GM10248 (cell line): Measurements from ENCODE around the gene ASB10.

Experiments
- CTCF ChIA-PET: fragments of 300-600 bp; sonication (Branson Sonifier 250); formaldehyde crosslinking; extraction: SDS; loops from one replicate; lab custom pipeline; 2021; ENCODE audit warnings: antibody characterized with exemption; lab: Yijun Ruan, JAX
- POLR2A ChIA-PET: fragments of 350-650 bp; sonication (Branson Sonifier 250); formaldehyde crosslinking; extraction: SDS; loops from one replicate; lab custom pipeline; 2020; ENCODE audit warnings: antibody characterized with exemption; lab: Yijun Ruan, JAX
- DNase-seq: peaks from one replicate; pipeline ENCODE4 v3.0.0; 2012; ENCODE audit errors: extremely low spot score
- TF ChIP-seq, protein P1 (sequence below): IDR thresholded peaks from 2 replicates; pipeline ENCODE4 v1.5.1; 2012; ENCODE audit warnings: mild to moderate bottlenecking, low read depth; ENCODE audit errors: extremely low read depth, missing control alignments, control extremely low read depth

The ASB10 gene

DNA sequence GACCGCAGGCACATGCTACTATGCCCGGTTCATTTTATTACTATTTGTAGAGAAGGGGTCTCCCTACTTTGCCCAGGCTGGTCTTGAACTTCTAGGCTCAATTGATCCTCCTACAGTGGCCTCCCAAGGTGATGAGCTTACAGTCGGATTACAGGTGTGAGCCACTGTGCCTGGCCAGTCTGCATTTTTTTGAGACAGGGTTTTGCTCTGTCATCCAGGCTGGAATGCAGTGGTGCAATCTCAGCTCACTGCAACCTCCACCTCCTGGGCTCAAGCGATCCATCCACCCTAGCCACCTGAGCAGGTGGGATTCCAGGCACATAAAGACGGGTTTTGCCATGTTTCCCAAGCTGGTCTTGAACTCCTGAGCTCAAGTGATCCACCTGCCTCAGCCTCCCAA, 25.6 kb upstream of the ASB10 start:
- TF ChIP-seq, protein P1, sequence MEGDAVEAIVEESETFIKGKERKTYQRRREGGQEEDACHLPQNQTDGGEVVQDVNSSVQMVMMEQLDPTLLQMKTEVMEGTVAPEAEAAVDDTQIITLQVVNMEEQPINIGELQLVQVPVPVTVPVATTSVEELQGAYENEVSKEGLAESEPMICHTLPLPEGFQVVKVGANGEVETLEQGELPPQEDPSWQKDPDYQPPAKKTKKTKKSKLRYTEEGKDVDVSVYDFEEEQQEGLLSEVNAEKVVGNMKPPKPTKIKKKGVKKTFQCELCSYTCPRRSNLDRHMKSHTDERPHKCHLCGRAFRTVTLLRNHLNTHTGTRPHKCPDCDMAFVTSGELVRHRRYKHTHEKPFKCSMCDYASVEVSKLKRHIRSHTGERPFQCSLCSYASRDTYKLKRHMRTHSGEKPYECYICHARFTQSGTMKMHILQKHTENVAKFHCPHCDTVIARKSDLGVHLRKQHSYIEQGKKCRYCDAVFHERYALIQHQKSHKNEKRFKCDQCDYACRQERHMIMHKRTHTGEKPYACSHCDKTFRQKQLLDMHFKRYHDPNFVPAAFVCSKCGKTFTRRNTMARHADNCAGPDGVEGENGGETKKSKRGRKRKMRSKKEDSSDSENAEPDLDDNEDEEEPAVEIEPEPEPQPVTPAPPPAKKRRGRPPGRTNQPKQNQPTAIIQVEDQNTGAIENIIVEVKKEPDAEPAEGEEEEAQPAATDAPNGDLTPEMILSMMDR = no peak
- POLR2A ChIA-PET = no interaction called here
- CTCF ChIA-PET = interaction anchor here (1.0 kb wide), 1 partner anchor 29 kb away, joined by 3 read pairs; no protein-coding TSS in a partner anchor
- no peak for DNase-seq

DNA sequence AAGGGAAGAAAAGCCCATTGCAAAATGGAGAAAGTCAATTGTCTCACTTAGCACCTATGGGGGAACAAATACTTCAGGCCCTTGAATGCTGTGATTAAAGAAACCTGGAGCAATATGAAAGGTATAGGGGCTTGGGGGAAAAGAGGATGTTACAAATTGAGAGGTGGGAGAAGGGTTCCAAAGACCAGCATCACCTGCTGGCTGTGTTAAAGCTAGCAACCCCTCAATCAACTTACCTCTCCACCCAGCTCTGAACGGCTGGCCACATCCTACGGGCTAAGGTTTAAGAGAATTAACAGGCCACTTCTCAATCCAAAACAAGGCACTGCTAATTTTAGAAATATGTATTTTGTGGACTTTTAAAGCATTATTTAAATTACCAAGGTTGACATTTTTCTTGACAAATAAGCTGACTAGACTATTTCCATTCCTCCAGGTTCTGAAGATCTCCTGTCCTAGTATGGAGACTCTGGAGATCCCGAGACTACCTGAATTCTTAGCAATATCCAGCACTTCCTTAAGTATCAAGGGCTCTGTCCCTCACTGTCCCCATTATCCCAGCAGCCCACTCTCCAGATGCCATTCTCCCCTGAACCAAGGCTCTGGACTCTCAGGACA, 24.2 kb upstream of the ASB10 start:
- TF ChIP-seq, protein P1 = no peak
- CTCF ChIA-PET = interaction anchor here (1.3 to 1.9 kb wide), 2 partner anchors 33 to 43 kb away, joined by 4 read pairs; no protein-coding TSS in a partner anchor
- POLR2A ChIA-PET = no interaction called here
- no peak for DNase-seq

DNA sequence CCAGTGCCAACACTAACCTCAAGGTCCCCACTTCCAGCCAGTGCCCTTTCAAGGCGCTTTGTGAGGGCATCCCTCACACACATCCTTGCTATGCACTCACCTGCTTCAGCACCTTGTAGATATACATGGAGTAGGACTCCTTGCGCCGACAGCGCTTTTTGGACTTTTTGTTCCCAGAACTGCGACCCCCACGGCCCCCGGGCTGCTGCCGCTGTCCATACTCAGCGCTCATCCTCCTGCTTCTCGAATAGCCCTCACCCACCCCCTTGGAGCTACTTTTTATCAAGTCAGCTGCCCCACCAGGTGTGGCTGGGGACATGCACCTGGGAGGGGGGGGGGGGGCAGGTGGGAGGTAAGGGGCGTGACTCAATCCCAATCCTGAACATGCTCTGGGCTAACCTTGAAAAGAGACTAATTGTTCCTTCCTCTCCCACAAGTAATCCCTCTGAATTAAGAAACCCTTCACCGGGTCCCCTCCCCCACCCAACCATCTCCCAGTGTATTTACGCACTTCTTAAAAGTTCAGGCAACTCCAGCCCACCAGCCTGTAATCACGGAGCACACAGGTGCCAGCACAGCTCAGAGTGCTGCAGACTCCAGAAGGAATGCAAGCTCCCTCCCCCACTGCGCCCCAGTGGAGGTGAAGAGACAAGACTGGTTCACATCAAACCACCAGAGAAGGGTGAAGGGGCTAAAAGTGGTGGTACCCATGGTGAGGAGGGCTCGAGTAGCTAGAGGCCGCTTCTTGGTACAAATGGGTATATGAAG, 23.2 kb upstream of the ASB10 start, which contains the start of gene H2BK1:
Gene H2BK1 (minus strand): TSS at position 402 of the 768 bp plus-strand sequence. CDS start 170 bp downstream, at position 232.
- CTCF ChIA-PET = interaction anchor here (1.3 to 1.9 kb wide), 2 partner anchors 34 to 42 kb away, joined by 4 read pairs; no protein-coding TSS in a partner anchor
- DNase-seq = no peak
- POLR2A ChIA-PET = no interaction called here
- TF ChIP-seq, protein P1 = no peak

- ChIA-PET POLR2A (no interaction called here), CTCF (interaction anchor here (1.2 kb wide), 1 partner anchor 35 kb away, joined by 3 read pairs; no protein-coding TSS in a partner anchor)
- TF ChIP-seq, protein P1 = no peak
- no peak for DNase-seq
Measured at GRCh38 chr7:151209588-151209987, 22.5 kb upstream of the ASB10 start.

DNA sequence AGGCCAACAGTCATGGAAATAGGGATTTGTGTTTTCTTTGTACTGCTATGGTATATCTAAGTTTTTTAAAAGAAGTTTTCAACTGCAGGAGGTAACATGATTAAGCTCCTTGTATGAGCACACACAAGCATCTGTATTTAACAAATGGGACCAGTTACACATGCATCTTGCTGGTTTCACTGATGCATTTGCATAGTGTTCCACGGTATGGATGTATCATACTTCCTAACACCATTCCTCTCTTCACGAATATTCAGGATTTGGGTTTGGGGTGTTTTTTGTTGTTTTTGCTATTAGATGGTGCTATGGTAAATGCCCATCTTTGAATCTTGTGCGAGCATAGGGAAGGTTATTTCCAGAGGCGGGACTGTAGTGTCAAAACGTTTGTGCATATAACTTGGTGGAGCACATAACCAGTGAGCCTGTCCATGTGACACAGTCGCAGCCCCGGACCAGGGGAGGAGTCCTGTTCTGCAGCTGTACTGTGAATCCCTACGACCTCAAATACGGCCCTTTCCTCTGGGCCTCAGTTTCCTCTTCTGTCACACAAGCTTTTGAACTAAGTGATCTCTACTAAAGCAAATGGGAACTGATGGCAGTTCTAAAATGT, 21.3 kb upstream of the ASB10 start:
- ChIA-PET CTCF (interaction anchor here (1.2 to 1.4 kb wide), 3 partner anchors 11 to 36 kb away, joined by 3 to 4 read pairs (median 4); no protein-coding TSS in a partner anchor), POLR2A (no interaction called here)
- DNase-seq = no peak
- TF ChIP-seq, protein P1 = no peak

DNA sequence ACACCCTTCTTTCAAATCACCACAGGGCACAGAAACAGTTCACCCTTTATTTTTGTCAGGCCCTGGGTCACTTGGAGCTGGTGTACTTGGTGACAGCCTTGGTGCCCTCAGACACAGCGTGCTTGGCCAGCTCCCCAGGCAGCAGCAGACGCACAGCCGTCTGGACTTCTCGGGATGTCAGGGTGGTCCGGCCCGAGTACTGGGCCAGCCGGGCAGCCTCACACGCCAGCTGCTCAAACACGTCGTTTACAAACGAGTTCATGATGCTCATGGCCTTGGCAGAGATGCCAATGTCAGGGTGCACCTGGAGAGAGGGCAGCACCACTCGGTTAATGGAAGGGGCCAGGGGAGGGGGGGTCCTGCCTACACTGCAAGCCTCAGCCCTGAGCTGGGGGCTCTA, 20.8 kb upstream of the ASB10 start:
- TF ChIP-seq, protein P1 = no peak
- DNase-seq = no peak
- ChIA-PET POLR2A (no interaction called here), CTCF (interaction anchor here (1.2 to 1.6 kb wide), 3 partner anchors 11 to 36 kb away, joined by 4 to 6 read pairs (median 4); no protein-coding TSS in a partner anchor)
